GM10266 (cell line): ENCODE data around the gene SLC7A10.

Source experiments
- DNase-seq: peaks from one replicate; pipeline ENCODE4 v3.0.0; 2012; ENCODE audit errors: extremely low spot score
- CTCF ChIP-seq: IDR thresholded peaks from 2 replicates; pipeline ENCODE4 v1.5.1; 2012; ENCODE audit warnings: mild to moderate bottlenecking, low read depth; ENCODE audit not compliant: control insufficient read depth, insufficient read depth; ENCODE audit errors: missing control alignments

SLC7A10 gene

DNA sequence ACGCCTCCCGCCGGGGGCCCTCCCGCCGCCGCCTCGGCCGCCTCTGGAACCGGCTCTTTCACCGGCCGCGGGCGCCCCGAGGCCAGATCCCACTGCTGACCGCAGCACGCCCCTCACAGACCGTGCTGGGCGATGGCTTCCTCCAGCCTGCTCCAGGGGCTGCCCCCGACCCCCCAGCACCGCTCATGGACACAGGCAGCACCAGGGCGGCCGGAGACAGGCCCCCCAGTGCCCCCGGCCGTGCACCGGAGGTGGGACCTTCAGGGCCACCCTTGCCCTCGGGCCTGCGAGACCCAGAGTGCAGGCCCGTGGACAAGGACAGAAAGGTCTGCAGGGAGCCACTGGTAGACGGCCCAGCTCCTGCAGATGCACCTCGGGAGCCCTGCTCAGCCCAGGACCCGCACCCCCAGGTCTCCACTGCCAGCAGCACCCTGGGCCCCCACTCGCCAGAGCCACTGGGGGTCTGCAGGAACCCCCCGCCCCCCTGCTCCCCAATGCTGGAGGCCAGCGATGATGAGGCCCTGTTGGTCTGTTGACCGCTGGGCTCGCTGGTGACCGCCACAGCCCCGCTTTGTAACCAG lies 18.5 kb downstream of the SLC7A10 start:
- DNase-seq = no peak
- TF ChIP-seq CTCF = no peak

DNA sequence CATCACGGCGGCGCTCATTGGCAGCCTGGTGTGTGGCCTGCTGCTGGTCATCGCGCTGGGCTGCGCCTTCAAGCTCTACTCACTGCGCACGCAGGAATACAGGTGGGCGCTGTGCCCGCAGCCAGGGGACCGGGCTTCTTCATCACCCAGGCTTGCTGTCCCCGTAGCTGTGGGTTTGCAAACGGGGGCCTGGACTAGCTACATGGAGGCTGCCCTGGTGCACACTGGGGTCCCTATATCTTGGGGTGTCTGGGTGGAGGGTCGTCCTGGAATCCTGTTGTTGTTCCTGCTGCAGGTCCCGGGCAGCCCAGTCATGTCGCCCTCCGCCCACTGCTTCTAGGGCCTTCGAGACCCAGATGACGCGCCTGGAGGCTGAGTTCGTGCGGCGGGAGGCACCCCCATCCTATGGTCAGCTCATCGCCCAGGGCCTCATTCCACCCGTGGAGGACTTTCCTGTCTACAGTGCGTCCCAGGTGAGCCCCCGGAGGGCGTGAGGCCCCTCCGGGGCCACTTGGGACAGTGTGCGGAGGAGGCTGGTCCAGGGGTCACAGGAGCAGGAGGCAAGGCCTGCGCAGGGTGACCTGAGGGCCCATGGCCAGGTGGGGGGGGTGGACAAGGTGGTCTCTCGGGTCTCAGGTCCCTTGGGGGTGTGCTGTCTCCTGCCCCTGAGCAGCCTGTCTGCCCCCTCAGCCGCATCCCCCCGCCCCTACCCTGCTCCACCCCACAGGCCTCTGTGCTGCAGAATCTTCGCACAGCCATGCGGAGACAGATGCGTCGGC lies 19.2 kb downstream of the SLC7A10 start:
- no peak for TF ChIP-seq CTCF
- no peak for DNase-seq

DNA sequence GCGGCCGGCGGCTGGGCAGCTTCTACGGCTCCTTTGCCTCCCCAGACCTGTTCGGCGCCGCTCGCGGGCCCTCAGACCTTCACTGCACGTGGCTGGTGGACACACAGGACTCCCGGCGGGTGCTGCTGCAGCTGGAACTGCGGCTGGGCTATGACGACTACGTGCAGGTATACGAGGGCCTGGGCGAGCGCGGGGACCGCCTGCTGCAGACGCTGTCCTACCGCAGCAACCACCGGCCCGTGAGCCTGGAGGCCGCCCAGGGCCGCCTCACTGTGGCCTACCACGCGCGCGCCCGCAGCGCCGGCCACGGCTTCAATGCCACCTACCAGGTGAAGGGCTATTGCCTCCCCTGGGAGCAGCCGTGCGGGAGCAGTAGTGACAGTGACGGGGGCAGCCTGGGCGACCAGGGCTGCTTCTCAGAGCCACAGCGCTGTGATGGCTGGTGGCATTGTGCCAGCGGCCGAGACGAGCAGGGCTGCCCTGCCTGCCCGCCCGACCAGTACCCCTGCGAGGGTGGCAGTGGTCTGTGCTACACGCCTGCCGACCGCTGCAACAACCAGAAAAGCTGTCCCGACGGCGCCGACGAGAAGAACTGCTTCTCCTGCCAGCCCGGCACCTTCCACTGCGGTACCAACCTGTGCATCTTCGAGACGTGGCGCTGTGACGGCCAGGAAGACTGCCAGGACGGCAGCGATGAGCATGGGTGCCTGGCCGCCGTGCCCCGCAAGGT lies 20.0 kb downstream of the SLC7A10 start:
- DNase-seq = no peak
- no peak for TF ChIP-seq CTCF

DNA sequence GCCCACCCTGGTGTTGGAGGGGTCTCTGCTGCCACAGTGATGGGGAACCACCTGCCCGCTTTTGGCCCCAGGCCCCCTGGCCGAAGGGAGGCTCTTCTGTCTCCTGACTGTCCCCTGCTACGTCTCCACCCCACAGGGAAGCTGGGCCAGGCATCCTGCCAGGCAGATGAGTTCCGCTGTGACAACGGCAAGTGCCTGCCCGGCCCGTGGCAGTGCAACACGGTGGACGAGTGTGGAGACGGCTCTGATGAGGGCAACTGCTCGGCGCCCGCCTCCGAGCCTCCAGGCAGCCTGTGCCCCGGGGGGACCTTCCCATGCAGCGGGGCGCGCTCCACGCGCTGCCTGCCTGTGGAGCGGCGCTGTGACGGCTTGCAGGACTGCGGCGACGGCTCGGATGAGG lies 20.5 kb downstream of the SLC7A10 start:
- DNase-seq = no peak
- no peak for TF ChIP-seq CTCF

DNA sequence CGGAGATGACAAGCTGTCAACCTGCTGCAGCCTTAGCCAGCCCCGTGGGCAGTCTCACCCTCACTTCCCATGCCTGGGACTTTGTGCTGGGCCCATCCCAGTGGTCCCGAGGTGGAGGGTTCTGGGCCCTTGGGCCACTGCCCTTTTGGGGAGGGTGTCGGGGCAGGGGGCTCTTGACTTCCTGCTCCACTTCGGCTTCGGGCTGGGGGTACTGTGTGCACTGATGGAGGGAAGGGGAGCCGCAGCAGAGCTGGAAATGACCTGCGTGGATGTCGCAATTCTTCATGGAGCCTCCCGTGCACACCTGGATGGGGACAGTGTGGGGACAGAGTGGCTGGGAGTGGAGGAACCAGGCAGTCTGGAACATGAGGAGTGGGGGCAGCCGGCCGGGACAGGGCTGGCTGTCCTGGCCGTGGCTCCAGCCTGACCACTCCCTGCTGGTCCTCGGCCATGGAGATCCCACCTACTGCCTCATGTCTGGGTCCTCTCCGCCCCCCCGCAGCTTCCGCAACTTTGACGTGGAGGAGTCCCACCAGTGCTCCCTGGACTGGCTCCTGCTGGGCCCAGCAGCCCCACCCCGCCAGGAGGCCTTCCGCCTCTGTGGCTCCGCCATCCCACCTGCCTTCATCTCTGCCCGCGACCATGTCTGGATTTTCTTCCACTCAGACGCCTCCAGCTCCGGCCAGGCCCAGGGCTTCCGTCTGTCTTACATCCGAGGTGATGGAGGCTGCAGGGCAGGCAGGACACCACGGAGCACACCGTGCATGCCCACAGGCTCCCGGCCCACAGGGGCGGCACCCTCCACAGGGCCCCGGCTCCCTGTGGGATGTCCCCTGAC lies 21.3 kb downstream of the SLC7A10 start:
- no peak for DNase-seq
- TF ChIP-seq CTCF = no peak

- TF ChIP-seq CTCF = no peak
These were observed 22.1 kb downstream of the SLC7A10 start for GRCh38 chr19:33203529-33203928.

More at GRCh38 chr19:33203529-33203928, 22.1 kb downstream of the SLC7A10 start:
- DNase-seq = no peak
